ENCODE results near the gene PTPRG.

The PTPRG gene

DNA sequence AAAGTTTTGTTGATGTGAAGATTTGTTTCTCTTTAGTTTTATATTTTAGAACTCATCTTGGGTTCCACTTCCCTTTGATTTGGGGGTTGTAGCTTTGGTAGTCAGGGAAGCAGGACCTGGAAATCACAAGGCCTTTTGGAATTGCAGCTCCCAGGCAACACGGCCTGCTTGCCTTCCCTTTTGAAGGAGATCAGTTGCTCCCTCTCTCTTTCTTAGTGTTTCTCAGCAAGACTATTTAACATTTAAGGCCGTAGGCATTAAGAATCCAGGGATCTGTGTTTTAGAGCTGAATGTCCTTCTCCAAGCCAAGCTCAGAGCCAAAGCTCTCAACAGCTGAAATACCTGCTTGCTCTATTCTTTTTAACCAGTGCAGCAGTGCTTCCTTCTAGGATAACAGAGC, 310.3 kb downstream of the PTPRG start:
- TF ChIP-seq, protein P1, sequence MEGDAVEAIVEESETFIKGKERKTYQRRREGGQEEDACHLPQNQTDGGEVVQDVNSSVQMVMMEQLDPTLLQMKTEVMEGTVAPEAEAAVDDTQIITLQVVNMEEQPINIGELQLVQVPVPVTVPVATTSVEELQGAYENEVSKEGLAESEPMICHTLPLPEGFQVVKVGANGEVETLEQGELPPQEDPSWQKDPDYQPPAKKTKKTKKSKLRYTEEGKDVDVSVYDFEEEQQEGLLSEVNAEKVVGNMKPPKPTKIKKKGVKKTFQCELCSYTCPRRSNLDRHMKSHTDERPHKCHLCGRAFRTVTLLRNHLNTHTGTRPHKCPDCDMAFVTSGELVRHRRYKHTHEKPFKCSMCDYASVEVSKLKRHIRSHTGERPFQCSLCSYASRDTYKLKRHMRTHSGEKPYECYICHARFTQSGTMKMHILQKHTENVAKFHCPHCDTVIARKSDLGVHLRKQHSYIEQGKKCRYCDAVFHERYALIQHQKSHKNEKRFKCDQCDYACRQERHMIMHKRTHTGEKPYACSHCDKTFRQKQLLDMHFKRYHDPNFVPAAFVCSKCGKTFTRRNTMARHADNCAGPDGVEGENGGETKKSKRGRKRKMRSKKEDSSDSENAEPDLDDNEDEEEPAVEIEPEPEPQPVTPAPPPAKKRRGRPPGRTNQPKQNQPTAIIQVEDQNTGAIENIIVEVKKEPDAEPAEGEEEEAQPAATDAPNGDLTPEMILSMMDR (conservative IDR thresholded peaks at IDR 0.05; ENCODE audit: control insufficient read depth, insufficient read depth, low read depth, low read length), result no peak
- H3K4me3 ChIP-seq (ENCODE audit: control insufficient read depth, low read depth, low read length), result no peak overlapping the region
- no peak for DNase-seq (ENCODE audit: low read depth)

- H3K4me3 ChIP-seq (ENCODE audit: control insufficient read depth, low read depth, low read length), result no peak overlapping the region
- TF ChIP-seq, protein P1 (conservative IDR thresholded peaks at IDR 0.05; ENCODE audit: control insufficient read depth, insufficient read depth, low read depth, low read length), result no peak
- DNase-seq (ENCODE audit: low read depth), result peak; percentile 70
Observed at GRCh38 chr3:61872077-61872706, 310.8 kb downstream of the PTPRG start.

- DNase-seq (ENCODE audit: low read depth), result no peak
- no peak overlapping the region for H3K4me3 ChIP-seq (ENCODE audit: control insufficient read depth, low read depth, low read length)
- TF ChIP-seq, protein P1 (conservative IDR thresholded peaks at IDR 0.05; ENCODE audit: control insufficient read depth, insufficient read depth, low read depth, low read length), result no peak
Observed at GRCh38 chr3:61875046-61875844, 313.9 kb downstream of the PTPRG start.

GRCh38 chr3:61875976-61876671, 314.8 kb downstream of the PTPRG start:
- TF ChIP-seq, protein P1 (conservative IDR thresholded peaks at IDR 0.05; ENCODE audit: control insufficient read depth, insufficient read depth, low read depth, low read length), result no peak

GRCh38 chr3:61876797-61877196, 315.4 kb downstream of the PTPRG start:
- TF ChIP-seq, protein P1 (conservative IDR thresholded peaks at IDR 0.05; ENCODE audit: control insufficient read depth, insufficient read depth, low read depth, low read length), result no peak
- DNase-seq (ENCODE audit: low read depth), result peak; percentile 72
- H3K4me3 ChIP-seq (ENCODE audit: control insufficient read depth, low read depth, low read length), result no peak overlapping the region

More at GRCh38 chr3:61875976-61876671, 314.8 kb downstream of the PTPRG start:
- H3K4me3 ChIP-seq (ENCODE audit: control insufficient read depth, low read depth, low read length), result no peak overlapping the region
- no peak for DNase-seq (ENCODE audit: low read depth)

DNA sequence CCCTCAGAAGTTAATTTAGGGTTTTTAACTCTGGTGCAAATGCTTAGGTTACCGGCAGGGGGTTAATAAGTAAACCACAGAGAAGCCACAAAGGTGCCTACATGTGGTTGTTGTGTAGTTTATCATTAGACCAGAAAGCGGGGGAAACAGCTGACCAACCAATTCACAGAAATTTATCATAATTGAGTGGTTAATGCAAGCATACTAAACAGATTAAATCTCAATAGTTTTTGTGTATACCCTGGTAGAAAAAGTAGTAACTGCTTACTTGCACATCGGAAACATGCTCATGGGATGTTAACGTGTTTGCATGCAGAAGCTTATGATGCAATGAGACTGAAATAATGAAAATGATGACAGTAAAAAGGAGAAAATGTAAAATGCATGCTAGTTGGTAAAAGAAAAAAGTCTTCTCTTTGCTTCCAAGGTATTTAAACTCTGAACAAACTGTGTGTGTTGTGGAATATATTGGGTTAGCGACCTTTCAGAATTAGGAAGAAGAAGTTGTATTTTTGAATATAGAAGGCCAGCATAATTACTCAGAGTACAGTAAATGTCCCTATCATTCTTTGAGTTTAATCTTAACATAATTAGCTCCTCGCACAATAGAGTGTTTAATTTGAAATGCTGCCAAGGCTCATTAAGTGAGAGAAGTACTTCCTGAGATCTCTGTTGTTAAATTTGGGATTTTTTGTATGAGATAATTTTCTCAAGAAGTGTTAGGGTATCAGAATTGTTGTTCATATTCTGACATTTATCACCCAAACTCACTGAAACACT, 316.2 kb downstream of the PTPRG start:
- TF ChIP-seq, protein P1 (conservative IDR thresholded peaks at IDR 0.05; ENCODE audit: control insufficient read depth, insufficient read depth, low read depth, low read length), result peak; percentile 16
- H3K4me3 ChIP-seq (ENCODE audit: control insufficient read depth, low read depth, low read length), result no peak overlapping the region
- no peak for DNase-seq (ENCODE audit: low read depth)
